ENCODE measurements around the gene BTNL3.
A peak's percentile ranks its signal among the peaks of the same experiment; 100 is the strongest.

The BTNL3 gene

DNA sequence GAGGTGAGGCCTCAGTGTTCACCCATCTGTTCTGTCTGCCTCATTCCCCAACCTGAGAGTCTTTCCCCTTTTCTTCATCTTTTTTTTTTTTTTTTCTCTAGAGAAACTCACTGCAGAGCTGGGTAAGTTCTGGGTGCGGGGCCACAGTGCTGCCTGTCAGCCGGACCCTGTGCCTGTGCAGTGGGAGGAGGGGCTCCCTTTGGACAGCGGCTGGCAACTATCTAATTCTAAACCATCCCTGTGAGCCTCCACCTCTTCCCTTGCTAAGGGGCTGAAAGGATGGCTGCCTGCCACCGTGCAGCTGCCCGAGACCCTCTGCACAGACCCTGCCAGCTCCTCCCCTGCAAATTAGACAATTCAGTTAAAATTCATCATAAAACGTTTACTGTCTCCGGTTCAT, 65.5 kb downstream of the BTNL3 start:
- no peak for DNase-seq (ENCODE audit: low read depth)
- no peak for TF ChIP-seq CTCF (IDR thresholded peaks at IDR 0.05; ENCODE audit: insufficient read depth, low read depth, low read length, missing control alignments)
- H3K4me3 ChIP-seq (ENCODE audit: low read depth, low read length): peak overlapping the region; percentile 58

- TF ChIP-seq CTCF (IDR thresholded peaks at IDR 0.05; ENCODE audit: insufficient read depth, low read depth, low read length, missing control alignments): no peak
- no peak for DNase-seq (ENCODE audit: low read depth)
- H3K4me3 ChIP-seq (ENCODE audit: low read depth, low read length): no peak overlapping the region
These were observed 66.3 kb downstream of the BTNL3 start for GRCh38 chr5:181054871-181055459.

Data from GM12865 (cell line).